ENCODE data around the gene GPR137.
A peak's percentile ranks its signal among the peaks of the same experiment; 100 is the strongest.
"Not testable (repeated sequence)": the region's sequence is repeated elsewhere in the genome, so short reads cannot be mapped to it uniquely, and the experiment has no call there.

Gene GPR137

GRCh38 chr11:64298966-64299846, 13.6 kb downstream of the GPR137 start:
- FAIRE-seq = no peak

GRCh38 chr11:64299847-64300648, 14.4 kb downstream of the GPR137 start, which contains the start of gene CATSPERZ:
CATSPERZ (plus strand) TSS chr11:64300358; CDS start chr11:64300411, 53 bp downstream.
- DNase-seq (ENCODE audit: insufficient read length, low spot score) = no peak
- FAIRE-seq = no peak

More at GRCh38 chr11:64298966-64299846, 13.6 kb downstream of the GPR137 start:
- no peak for DNase-seq (ENCODE audit: insufficient read length, low spot score)

DNA sequence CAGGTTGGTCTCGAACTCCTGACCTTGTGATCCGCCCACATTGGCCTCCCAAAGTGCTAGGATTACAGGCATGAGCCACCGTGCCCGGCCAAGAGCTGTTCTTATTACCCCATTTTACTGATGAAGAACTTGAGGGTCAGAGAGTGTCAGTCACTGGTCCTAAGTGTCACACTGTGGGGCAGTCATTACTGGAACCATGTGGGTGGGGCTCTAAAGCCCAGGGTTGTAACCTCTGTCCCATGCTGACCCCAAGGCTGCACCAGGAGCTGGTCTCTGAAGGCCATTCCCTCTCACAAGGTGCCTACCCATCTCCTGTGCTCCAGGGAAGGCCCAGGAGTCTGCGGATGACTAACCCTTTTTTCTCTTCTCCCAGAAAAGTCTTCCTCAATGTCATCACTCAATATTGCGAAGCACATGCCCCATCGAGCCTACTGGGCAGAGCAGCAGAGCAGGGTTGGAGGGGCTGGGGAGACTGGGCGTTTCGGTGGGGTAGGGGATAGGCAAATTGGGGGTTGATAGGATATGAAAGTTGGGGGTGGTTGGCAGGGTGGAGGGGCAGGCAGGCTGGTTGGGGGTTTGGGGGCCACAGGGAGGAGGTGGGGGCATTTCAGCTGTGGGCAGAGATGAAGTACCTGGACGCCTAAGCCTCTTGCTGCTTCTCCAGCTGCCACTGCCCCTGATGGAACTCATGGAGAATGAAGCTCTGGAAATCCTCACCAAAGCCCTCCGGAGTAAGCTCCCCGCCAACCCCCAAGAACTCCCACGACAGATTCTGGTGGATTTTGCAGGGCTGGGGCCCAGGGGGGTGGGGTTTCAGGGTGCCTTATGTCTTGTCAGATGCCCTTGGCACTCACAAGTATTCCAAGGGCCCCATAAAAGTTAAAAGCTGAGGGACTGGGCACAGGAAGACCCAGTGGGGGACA, 17.7 kb downstream of the GPR137 start:
- DNase-seq (ENCODE audit: insufficient read length, low spot score) (no peak), FAIRE-seq (no peak)

DNA sequence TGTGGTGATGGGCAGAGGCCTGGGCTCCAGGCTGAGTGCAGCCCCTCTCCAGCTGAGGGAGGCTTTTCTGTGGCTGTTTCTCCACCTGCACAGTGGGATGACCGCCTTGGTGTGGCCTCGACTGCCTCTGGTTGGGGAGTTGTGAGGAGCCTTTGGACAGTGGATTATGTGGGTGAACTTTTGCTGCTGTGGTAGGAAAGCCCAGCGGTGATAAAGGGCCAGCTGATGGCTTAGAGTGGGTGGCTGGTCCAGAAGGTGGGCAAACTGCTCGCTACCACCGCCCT, 18.3 kb downstream of the GPR137 start:
- FAIRE-seq = no peak
- DNase-seq (ENCODE audit: insufficient read length, low spot score) = no peak

- DNase-seq (ENCODE audit: insufficient read length, low spot score) = peak; percentile 91
- FAIRE-seq = no peak
Observed at GRCh38 chr11:64304316-64305072, 18.8 kb downstream of the GPR137 start.

DNA sequence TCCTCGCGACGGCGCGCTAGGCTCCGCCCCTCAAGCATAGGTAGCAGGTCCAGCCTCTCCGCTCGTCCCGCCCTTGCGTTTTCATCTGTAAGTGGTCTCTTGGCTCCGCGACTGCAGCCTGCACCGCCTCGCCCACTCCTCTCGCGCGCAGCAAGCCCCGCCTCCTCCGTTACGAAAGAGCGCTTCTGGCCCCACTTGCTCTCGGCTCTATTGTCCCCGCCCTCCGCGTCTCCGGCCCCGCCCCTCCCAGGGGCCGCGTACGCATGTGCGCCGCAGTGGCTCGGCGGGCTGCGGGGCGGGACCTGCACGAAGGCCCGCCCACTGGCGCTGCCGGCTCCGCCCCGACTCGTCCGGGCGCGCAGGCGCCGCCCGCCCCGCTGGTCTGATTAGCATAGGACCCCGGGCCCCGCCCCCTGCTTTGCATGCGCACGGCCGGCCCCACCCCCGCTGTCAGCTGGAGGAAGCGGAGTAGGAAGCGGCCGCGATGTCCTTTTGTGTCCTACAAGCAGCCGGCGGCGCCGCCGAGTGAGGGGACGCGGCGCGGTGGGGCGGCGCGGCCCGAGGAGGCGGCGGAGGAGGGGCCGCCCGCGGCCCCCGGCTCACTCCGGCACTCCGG, 19.5 kb downstream of the GPR137 start, which contains the start of gene ESRRA:
Gene ESRRA (plus strand): TSS at position 450 of the 616 bp plus-strand sequence. CDS start 1,656 bp downstream, outside the sequence.
- DNase-seq (ENCODE audit: insufficient read length, low spot score) (peak; percentile 94), FAIRE-seq (peak; percentile 77)

- DNase-seq (ENCODE audit: insufficient read length, low spot score) (no peak), FAIRE-seq (no peak)
Observed at GRCh38 chr11:64305691-64306562, 20.3 kb downstream of the GPR137 start.

DNA sequence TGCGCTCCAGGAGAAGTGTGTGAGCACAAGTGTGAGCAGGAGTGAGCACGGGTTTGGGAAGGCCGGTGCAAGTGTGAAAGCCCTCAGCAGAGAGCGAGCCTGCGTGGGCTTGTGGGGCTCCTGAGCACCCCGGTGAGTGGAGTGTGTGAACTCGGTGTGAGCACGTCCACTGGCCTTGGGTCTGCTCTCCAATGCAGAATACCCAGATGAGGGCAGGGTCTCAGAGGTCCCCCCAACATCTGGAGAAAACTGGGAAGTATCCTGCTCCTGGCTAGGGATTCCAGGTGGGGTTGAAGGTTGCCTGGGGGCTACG, 20.9 kb downstream of the GPR137 start:
- DNase-seq (ENCODE audit: insufficient read length, low spot score) (no peak), FAIRE-seq (no peak)

DNA sequence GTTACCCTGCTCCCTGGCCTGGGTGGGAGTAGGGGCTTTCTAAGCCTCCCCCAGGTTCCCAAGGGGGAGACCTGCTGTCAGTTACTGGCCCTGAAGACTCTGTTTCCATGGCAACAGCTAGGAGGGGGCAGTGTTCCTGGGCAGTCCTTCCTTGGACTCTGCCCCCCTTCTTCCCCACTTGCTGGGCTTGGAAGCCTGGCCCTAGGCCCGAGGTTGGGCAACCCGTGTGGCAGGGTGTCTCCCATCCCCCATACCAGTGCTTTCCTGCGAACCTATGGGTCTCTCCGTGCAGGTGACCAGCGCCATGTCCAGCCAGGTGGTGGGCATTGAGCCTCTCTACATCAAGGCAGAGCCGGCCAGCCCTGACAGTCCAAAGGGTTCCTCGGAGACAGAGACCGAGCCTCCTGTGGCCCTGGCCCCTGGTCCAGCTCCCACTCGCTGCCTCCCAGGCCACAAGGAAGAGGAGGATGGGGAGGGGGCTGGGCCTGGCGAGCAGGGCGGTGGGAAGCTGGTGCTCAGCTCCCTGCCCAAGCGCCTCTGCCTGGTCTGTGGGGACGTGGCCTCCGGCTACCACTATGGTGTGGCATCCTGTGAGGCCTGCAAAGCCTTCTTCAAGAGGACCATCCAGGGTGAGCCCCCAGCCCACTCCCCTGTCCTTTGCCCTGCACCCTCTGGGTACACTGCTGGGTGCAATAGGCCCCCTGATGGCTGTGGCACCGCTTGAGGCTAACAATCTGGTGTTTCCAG, 21.4 kb downstream of the GPR137 start:
- no peak for DNase-seq (ENCODE audit: insufficient read length, low spot score)
- no peak for FAIRE-seq

DNA sequence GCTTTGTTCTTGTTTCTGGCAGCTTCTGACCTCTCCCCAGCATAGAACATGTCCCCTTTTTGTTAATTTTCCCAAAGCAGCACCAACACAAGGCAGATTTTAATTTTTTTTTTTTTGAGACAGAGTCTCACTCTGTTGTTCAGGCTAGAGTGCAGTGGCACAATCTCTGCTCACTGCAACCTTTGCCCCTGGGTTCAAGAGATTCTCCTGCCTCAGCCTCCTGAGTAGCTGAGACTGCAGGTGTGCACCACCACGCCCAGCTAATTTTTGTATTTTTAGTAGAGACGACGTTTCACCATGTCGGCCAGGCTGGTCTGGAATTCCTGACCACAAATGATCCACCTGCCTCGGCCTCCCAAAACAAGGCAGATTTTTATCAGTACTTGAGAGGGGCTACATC, 22.1 kb downstream of the GPR137 start:
- DNase-seq (ENCODE audit: insufficient read length, low spot score); FAIRE-seq: not testable (repeated sequence)

DNA sequence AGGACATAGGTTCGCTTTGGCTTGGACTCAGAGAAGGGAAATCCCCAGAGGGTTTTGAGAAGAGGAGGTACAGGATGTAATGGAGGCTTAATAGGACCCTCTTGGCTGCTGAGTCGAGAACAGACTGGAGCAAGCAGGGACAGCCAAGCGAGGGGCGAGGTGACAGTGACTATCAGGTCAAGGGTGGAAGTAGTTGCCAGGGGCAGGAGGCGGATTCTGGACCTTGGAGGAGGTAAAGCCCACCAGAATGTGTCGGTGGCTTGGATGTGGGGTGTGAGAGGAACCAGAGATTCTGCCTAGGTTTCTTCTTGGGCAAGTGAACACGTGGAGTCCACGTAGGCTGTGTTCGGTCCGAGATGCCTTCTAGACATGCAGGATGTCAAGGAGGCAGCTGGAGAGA, 27.3 kb downstream of the GPR137 start:
- FAIRE-seq (no peak), DNase-seq (ENCODE audit: insufficient read length, low spot score) (no peak)

GRCh38 chr11:64313491-64314145, 28.0 kb downstream of the GPR137 start:
- DNase-seq (ENCODE audit: insufficient read length, low spot score) (no peak), FAIRE-seq (no peak)

DNA sequence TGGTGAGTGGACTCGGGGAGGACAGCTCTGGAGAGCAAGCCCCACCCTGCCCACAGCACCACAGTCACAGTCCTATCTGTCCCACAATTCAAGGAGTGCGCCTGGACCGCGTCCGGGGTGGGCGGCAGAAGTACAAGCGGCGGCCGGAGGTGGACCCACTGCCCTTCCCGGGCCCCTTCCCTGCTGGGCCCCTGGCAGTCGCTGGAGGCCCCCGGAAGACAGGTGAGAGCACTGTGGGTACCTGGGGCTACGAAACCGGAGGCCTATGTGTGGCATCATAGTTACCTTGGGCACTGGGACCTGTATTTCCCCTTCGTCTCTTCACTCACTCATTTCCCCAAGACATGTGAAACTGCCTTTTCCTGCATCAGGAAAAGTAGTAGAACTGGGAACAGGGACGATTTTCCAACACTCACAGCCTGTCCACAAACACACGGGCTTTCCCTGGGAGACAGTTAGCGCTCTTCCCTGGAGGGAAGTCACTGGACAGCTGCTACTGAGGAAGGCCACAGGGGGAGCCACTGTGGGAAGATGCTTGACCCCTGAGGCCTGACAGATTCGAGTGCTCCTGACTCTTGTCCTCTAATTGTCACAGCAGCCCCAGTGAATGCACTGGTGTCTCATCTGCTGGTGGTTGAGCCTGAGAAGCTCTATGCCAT, 28.6 kb downstream of the GPR137 start:
- DNase-seq (ENCODE audit: insufficient read length, low spot score) (no peak), FAIRE-seq (no peak)

DNA sequence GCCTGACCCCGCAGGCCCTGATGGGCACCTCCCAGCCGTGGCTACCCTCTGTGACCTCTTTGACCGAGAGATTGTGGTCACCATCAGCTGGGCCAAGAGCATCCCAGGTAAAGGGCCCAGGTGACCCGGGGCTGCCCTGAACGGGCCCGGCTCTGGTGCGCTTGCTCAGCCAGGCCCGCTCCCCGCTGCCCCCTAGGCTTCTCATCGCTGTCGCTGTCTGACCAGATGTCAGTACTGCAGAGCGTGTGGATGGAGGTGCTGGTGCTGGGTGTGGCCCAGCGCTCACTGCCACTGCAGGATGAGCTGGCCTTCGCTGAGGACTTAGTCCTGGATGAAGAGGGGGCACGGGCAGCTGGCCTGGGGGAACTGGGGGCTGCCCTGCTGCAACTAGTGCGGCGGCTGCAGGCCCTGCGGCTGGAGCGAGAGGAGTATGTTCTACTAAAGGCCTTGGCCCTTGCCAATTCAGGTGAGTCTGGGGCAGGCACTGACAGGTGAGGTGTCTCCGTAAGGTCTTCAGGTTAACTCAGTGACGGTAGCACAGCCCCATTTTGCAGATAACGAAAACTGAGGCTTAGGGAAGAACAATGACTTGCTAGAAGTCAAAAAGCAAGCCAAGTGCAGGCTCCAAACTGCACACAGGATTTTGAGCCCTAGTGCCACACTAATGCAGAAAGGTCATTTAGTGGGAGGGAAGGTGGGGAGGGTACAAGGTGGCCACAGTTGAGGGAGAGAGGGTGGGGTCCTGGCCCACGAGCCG, 29.3 kb downstream of the GPR137 start:
- no peak for FAIRE-seq
- no peak for DNase-seq (ENCODE audit: insufficient read length, low spot score)

DNA sequence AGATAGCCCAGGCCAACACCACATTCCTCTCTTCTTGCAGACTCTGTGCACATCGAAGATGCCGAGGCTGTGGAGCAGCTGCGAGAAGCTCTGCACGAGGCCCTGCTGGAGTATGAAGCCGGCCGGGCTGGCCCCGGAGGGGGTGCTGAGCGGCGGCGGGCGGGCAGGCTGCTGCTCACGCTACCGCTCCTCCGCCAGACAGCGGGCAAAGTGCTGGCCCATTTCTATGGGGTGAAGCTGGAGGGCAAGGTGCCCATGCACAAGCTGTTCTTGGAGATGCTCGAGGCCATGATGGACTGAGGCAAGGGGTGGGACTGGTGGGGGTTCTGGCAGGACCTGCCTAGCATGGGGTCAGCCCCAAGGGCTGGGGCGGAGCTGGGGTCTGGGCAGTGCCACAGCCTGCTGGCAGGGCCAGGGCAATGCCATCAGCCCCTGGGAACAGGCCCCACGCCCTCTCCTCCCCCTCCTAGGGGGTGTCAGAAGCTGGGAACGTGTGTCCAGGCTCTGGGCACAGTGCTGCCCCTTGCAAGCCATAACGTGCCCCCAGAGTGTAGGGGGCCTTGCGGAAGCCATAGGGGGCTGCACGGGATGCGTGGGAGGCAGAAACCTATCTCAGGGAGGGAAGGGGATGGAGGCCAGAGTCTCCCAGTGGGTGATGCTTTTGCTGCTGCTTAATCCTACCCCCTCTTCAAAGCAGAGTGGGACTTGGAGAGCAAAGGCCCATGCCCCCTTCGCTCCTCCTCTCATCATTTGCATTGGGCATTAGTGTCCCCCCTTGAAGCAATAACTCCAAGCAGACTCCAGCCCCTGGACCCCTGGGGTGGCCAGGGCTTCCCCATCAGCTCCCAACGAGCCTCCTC, 30.2 kb downstream of the GPR137 start:
- not testable (repeated sequence) for FAIRE-seq; DNase-seq (ENCODE audit: insufficient read length, low spot score)

Data from HTR-8/SVneo (cell line).